ENCODE data around the gene ITM2B. TPM values are rescaled to one million over a fixed set of nuclear protein-coding genes. Genes with fewer than 3 reads are reported as not detected.
A peak's percentile ranks its signal among the peaks of the same experiment; 100 is the strongest.

ITM2B gene
- total and polyA plus RNA-seq, 4 donors, result 371 to 853 (median 469) TPM

DNA sequence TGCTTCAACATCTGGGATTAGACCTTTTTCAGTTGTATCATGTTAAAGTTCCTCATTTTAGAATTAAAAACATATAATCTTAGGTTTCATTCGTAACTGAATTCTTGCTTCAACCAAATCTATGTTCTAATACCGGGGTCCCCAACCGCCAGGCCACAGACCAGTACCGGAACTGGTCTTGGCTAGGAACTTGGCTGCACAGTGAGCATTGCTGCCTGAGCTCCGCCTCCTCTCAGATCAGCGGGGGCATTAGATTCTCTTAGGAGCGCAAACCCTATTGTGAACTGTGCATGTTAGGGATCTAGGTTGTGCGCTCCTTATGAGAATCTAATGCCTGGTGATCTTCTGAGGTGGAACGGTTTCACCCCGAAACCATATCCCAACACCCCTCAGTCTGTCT, 19.2 kb downstream of the ITM2B start:
- Histone ChIP-seq H3K27me3 (ENCODE audit: control insufficient read depth in 3 of 3, insufficient read depth in 3 of 3, low read length in 2 of 3) (no peaks in the 10 kb centered on the region), H3K36me3 (ENCODE audit: control insufficient read depth in 4 of 4, insufficient read depth in 4 of 4, low read length in 4 of 4) (peaks cover 9 to 25% (median 10%) of the 10 kb centered on the region in 4 donors), H3K27ac (ENCODE audit: low read depth in 1 of 2, low read length in 1 of 2) (peak overlapping the region in 1 of 2 donors; percentile 76), H3K4me1 (ENCODE audit: control insufficient read depth in 5 of 5, insufficient read depth in 5 of 5, low read length in 5 of 5) (peaks cover 9 to 42% (median 24%) of the 10 kb centered on the region in 5 donors), H3K9me3 (ENCODE audit: control insufficient read depth in 4 of 4, insufficient read depth in 3 of 4, low read length in 3 of 4) (no peaks in the 10 kb centered on the region), H3K4me3 (no peak overlapping the region), H3K9ac (ENCODE audit: insufficient read depth in 1 of 2, low read length in 2 of 2) (peak overlapping the region in 1 of 2 donors; percentile 14)
- ATAC-seq (ENCODE audit: insufficient read depth, low FRiP score), result no peak
- DNase-seq, result peak in 1 of 3 donors; percentile 21
- TF ChIP-seq, protein P1, sequence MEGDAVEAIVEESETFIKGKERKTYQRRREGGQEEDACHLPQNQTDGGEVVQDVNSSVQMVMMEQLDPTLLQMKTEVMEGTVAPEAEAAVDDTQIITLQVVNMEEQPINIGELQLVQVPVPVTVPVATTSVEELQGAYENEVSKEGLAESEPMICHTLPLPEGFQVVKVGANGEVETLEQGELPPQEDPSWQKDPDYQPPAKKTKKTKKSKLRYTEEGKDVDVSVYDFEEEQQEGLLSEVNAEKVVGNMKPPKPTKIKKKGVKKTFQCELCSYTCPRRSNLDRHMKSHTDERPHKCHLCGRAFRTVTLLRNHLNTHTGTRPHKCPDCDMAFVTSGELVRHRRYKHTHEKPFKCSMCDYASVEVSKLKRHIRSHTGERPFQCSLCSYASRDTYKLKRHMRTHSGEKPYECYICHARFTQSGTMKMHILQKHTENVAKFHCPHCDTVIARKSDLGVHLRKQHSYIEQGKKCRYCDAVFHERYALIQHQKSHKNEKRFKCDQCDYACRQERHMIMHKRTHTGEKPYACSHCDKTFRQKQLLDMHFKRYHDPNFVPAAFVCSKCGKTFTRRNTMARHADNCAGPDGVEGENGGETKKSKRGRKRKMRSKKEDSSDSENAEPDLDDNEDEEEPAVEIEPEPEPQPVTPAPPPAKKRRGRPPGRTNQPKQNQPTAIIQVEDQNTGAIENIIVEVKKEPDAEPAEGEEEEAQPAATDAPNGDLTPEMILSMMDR (IDR thresholded peaks at IDR 0.05; ENCODE audit: control extremely low read depth, extremely low read depth), result no peak
- 86 to 93% methylated on average over 10 of the region's 10 CpGs for WGBS, 2 donors

DNA sequence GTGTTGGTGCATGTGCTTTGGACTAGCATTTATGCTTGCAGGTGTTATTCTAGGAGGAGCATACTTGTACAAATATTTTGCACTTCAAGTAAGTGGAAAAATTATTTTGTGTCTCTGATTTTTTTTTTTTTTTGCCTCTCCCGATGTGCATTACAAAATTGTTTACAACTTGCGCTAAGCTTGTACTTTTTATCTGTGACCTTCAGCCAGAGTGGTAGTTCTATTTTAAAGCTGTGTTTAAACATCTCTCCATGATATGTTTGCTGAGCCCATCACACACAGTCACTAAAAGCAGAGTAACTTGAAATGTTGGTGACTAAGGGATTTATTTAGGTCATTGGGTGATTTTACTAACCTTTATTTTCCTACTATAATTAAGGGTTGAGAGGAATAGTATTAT, 20.8 kb downstream of the ITM2B start:
- no peak overlapping the region for H3K4me3 ChIP-seq
- ATAC-seq (ENCODE audit: insufficient read depth, low FRiP score) (no peak), DNase-seq (peak in 2 of 3 donors; percentile 79 to 85)
- no peak overlapping the region for H3K27ac ChIP-seq (ENCODE audit: low read depth in 1 of 2, low read length in 1 of 2)
- TF ChIP-seq, protein P1 (IDR thresholded peaks at IDR 0.05; ENCODE audit: control extremely low read depth, extremely low read depth), result no peak
- H3K27me3 ChIP-seq (ENCODE audit: control insufficient read depth in 3 of 3, insufficient read depth in 3 of 3, low read length in 2 of 3), result no peaks in the 10 kb centered on the region
- no peak overlapping the region for H3K9ac ChIP-seq (ENCODE audit: insufficient read depth in 1 of 2, low read length in 2 of 2)
- peaks cover 9 to 37% (median 19%) of the 10 kb centered on the region in 5 donors for H3K4me1 ChIP-seq (ENCODE audit: control insufficient read depth in 5 of 5, insufficient read depth in 5 of 5, low read length in 5 of 5)
- 47 to 68% methylated on average over 2 of the region's 2 CpGs for WGBS, 2 donors
- no peaks in the 10 kb centered on the region for H3K9me3 ChIP-seq (ENCODE audit: control insufficient read depth in 4 of 4, insufficient read depth in 3 of 4, low read length in 3 of 4)
- peaks cover 10 to 40% (median 19%) of the 10 kb centered on the region in 4 donors for H3K36me3 ChIP-seq (ENCODE audit: control insufficient read depth in 4 of 4, insufficient read depth in 4 of 4, low read length in 4 of 4)

DNA sequence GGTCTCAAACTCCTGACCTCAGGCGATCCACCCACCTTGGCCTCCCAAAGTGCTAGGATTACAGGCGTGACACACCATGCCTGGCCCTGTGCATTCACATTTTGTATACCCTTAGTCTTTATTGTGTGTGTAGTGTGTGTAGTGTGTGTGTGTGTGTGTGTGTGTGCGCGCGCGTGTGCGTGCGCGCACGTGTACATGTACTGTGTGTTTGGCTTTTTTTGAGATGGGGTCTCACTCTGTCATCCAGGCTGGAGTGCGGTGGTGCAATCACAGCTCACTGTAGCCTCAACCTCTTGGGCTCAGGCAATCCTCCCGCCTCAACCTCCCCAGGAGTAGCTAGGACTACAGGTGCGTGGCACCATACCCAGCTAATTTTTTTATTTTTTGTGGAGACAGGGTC, 22.1 kb downstream of the ITM2B start:
- ATAC-seq (ENCODE audit: insufficient read depth, low FRiP score) (no peak), DNase-seq (no peak)
- H3K27ac ChIP-seq (ENCODE audit: low read depth in 1 of 2, low read length in 1 of 2), result no peak overlapping the region
- no peaks in the 10 kb centered on the region for H3K27me3 ChIP-seq (ENCODE audit: control insufficient read depth in 3 of 3, insufficient read depth in 3 of 3, low read length in 2 of 3)
- peaks cover 9 to 30% (median 19%) of the 10 kb centered on the region in 5 donors for H3K4me1 ChIP-seq (ENCODE audit: control insufficient read depth in 5 of 5, insufficient read depth in 5 of 5, low read length in 5 of 5)
- H3K9ac ChIP-seq (ENCODE audit: insufficient read depth in 1 of 2, low read length in 2 of 2), result no peak overlapping the region
- TF ChIP-seq, protein P1 (IDR thresholded peaks at IDR 0.05; ENCODE audit: control extremely low read depth, extremely low read depth), result no peak
- H3K4me3 ChIP-seq, result no peak overlapping the region
- 95 to 96% methylated on average over 13 of the region's 13 CpGs for WGBS, 2 donors
- H3K9me3 ChIP-seq (ENCODE audit: control insufficient read depth in 4 of 4, insufficient read depth in 3 of 4, low read length in 3 of 4), result no peaks in the 10 kb centered on the region
- H3K36me3 ChIP-seq (ENCODE audit: control insufficient read depth in 4 of 4, insufficient read depth in 4 of 4, low read length in 4 of 4), result peaks cover 10 to 49% (median 28%) of the 10 kb centered on the region in 4 donors

DNA sequence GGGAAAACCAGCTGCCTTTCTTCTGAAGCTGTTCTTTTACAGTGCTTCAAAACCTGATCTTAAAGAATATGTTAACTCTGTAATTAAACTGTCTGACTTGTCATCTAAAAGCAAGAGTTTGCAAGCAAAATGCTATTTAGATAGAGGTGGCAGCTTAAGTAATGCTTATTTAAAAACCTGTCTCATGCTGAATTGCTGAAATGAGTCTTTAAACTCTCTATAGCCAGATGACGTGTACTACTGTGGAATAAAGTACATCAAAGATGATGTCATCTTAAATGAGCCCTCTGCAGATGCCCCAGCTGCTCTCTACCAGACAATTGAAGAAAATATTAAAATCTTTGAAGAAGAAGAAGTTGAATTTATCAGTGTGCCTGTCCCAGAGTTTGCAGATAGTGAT, 22.9 kb downstream of the ITM2B start:
- no peak for DNase-seq
- H3K9me3 ChIP-seq (ENCODE audit: control insufficient read depth in 4 of 4, insufficient read depth in 3 of 4, low read length in 3 of 4), result no peaks in the 10 kb centered on the region
- no peak overlapping the region for H3K4me3 ChIP-seq
- ATAC-seq (ENCODE audit: insufficient read depth, low FRiP score), result no peak
- H3K9ac ChIP-seq (ENCODE audit: insufficient read depth in 1 of 2, low read length in 2 of 2), result peak overlapping the region in 1 of 2 donors; percentile 20
- WGBS, 2 donors, result 64 to 85% methylated on average over 1 of the region's 1 CpG
- no peak overlapping the region for H3K27ac ChIP-seq (ENCODE audit: low read depth in 1 of 2, low read length in 1 of 2)
- H3K27me3 ChIP-seq (ENCODE audit: control insufficient read depth in 3 of 3, insufficient read depth in 3 of 3, low read length in 2 of 3), result no peaks in the 10 kb centered on the region
- TF ChIP-seq, protein P1 (IDR thresholded peaks at IDR 0.05; ENCODE audit: control extremely low read depth, extremely low read depth), result no peak
- H3K36me3 ChIP-seq (ENCODE audit: control insufficient read depth in 4 of 4, insufficient read depth in 4 of 4, low read length in 4 of 4), result peaks cover 10 to 53% (median 31%) of the 10 kb centered on the region in 4 donors
- peaks cover 9 to 29% (median 17%) of the 10 kb centered on the region in 5 donors for H3K4me1 ChIP-seq (ENCODE audit: control insufficient read depth in 5 of 5, insufficient read depth in 5 of 5, low read length in 5 of 5)
